Thoracic aorta (tissue), 2 donors: Measurements from ENCODE around the gene PTGDR. TPM values are rescaled to one million over a fixed set of nuclear protein-coding genes. Genes with fewer than 3 reads are reported as not detected.
A peak's percentile ranks its signal among the peaks of the same experiment; 100 is the strongest.

Experiments
- ATAC-seq: fragments of 150-250 bp; one replicate; pipeline ENCODE4 v1.8.0; 2017; ENCODE audit warnings: low read depth; ENCODE audit not compliant: insufficient number of reproducible peaks, low FRiP score
- DNase-seq: peaks from one replicate; pipeline ENCODE4 v3.0.0-alpha.2; 2020; ENCODE audit warnings: low spot score
- H3K27ac ChIP-seq, 2 donors: fragments of 200-600 bp; sonication (generic); 1 replicate in 1 of 2; 2 replicates in 1 of 2; pipeline ENCODE4 v1.5.1; 2016; ENCODE audit warnings: mild to moderate bottlenecking in 2 of 2, moderate library complexity in 2 of 2
- H3K27me3 ChIP-seq: fragments of 200-600 bp; sonication (generic); replicated peaks from 2 replicates; pipeline ENCODE4 v1.6.0; 2016; ENCODE audit warnings: mild to moderate bottlenecking; ENCODE audit not compliant: insufficient read depth
- H3K36me3 ChIP-seq: fragments of 200-600 bp; sonication (generic); one replicate; pipeline ENCODE4 v1.5.1; 2016
- H3K4me1 ChIP-seq, 2 donors: fragments of 200-600 bp; sonication (generic); 1 replicate in 1 of 2; 2 replicates in 1 of 2; pipeline versions ENCODE4 v1.5.1 to v1.6.0; 2016; ENCODE audit warnings: low read depth in 2 of 2, mild to moderate bottlenecking in 1 of 2; ENCODE audit not compliant: control insufficient read depth in 1 of 2
- H3K4me3 ChIP-seq: fragments of 200-600 bp; sonication (generic); 2 replicates; pipeline ENCODE4 v1.5.1; 2016; ENCODE audit warnings: mild to moderate bottlenecking
- H3K9me3 ChIP-seq: fragments of 200-600 bp; sonication (generic); 2 replicates; pipeline ENCODE4 v1.5.1; 2016
- total RNA-seq, 2 donors: library from RNA; depleted of rRNA; stranded (reverse); fragments of >200 nt; gene quantifications; one replicate each; pipeline versions ENCODE4 v1.1.0 to v1.2.3, GENCODE V29; 2016
- TF ChIP-seq, protein P1 (sequence below): fragments of 200-600 bp; sonication (generic); IDR thresholded peaks from one replicate; pipeline ENCODE4 v1.5.1; 2019; ENCODE audit warnings: antibody characterized with exemption

The PTGDR gene
- total RNA-seq, 2 donors from 2014 or later = 2.0 to 2.9 TPM

DNA sequence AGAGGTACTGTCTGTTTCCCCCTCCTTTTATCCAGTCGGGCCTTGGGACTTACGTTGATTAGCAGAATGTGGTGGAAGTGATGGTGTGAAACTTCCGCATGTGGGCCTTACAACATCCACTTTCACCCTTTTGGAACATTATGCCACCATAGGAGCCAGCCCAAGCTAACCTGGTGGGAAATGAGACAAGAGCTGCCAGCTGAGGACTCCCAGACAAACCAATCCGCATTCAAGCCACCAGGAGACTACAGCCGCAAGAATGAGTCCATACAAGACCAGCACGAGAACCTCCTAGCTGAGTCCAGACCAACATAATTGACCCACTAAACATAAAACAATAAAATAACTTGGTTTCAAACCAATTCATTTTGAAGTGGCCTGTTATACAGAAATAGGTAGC is 37.5 kb downstream of the PTGDR start:
- TF ChIP-seq, protein P1, sequence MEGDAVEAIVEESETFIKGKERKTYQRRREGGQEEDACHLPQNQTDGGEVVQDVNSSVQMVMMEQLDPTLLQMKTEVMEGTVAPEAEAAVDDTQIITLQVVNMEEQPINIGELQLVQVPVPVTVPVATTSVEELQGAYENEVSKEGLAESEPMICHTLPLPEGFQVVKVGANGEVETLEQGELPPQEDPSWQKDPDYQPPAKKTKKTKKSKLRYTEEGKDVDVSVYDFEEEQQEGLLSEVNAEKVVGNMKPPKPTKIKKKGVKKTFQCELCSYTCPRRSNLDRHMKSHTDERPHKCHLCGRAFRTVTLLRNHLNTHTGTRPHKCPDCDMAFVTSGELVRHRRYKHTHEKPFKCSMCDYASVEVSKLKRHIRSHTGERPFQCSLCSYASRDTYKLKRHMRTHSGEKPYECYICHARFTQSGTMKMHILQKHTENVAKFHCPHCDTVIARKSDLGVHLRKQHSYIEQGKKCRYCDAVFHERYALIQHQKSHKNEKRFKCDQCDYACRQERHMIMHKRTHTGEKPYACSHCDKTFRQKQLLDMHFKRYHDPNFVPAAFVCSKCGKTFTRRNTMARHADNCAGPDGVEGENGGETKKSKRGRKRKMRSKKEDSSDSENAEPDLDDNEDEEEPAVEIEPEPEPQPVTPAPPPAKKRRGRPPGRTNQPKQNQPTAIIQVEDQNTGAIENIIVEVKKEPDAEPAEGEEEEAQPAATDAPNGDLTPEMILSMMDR = no peak
- H3K27me3 ChIP-seq = no peaks in the 10 kb centered on the region
- H3K4me3 ChIP-seq = no peak overlapping the region
- no peaks in the 10 kb centered on the region for H3K9me3 ChIP-seq
- DNase-seq (no peak), ATAC-seq (no peak)
- H3K27ac ChIP-seq = no peak overlapping the region
- no peaks in the 10 kb centered on the region for H3K36me3 ChIP-seq
- no peaks in the 10 kb centered on the region for H3K4me1 ChIP-seq

DNA sequence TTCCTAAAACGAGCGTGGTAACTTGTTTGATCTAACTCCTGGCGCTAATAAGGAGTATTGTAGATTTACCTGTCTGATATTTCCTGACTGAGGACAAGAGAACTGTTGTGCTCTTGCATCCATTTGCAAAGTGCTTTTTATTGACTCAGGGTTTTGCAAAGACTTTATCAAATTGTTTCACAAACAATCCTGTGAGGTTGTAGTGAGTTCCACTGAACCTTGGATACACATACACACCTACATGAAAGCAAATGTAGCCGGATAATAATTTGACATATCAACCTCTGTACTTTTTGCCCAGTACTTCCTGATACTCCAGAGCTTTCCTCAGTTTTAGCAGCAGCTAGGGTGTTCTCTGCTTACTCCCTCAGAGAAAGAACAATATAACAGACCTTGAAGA is 39.9 kb downstream of the PTGDR start:
- Histone ChIP-seq H3K27me3 (no peaks in the 10 kb centered on the region), H3K36me3 (no peaks in the 10 kb centered on the region), H3K9me3 (no peaks in the 10 kb centered on the region), H3K27ac (no peak overlapping the region), H3K4me1 (no peaks in the 10 kb centered on the region), H3K4me3 (no peak overlapping the region)
- no peak for ATAC-seq
- no peak for DNase-seq
- TF ChIP-seq, protein P1 = no peak

DNA sequence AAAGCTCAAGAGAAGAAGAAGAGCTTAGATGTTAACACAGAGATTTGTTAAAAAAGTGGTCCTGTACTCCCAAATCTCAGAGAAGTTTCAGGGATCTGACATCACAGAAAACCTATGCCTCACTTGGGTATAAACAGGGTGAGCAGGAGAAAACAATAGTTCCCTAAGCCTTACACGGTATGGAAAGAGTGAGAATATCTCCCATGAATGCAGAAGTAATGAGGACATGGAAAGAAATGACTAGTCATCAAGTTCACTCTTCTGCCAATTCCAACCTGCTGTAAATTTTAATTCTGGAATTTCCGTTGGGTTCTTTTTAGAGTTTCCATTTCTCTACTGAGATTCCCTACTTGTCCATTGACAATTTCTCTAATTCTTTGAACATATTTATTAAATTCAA is 40.4 kb downstream of the PTGDR start:
- Histone ChIP-seq H3K36me3 (no peaks in the 10 kb centered on the region), H3K9me3 (no peaks in the 10 kb centered on the region), H3K27me3 (no peaks in the 10 kb centered on the region), H3K4me1 (peaks cover 0 to 2% of the 10 kb centered on the region in 2 donors), H3K27ac (no peak overlapping the region), H3K4me3 (no peak overlapping the region)
- no peak for DNase-seq
- TF ChIP-seq, protein P1 = no peak
- no peak for ATAC-seq

DNA sequence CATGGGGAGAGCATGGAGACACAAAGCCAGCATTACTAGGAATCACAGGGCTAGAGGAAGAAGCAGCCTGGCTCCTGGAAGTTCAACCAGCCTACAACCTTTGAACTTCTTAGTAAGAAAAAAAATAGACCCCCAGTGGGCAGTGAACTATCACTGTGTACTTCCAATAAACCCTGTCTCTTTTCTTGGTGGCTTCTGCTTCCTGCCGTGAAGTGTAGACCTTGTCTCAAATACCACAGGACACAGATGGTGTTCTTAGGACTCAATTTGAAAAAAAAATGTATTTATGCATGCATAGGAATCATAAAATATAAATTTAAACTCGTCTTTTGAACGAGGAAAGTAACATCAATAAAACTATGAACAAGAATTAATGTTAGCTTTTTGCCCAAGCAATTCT is 43.0 kb downstream of the PTGDR start:
- H3K9me3 ChIP-seq = no peaks in the 10 kb centered on the region
- H3K4me3 ChIP-seq = no peak overlapping the region
- TF ChIP-seq, protein P1 = no peak
- peaks cover 0 to 22% of the 10 kb centered on the region in 2 donors for H3K4me1 ChIP-seq
- DNase-seq (no peak), ATAC-seq (no peak)
- H3K36me3 ChIP-seq = no peaks in the 10 kb centered on the region
- H3K27me3 ChIP-seq = no peaks in the 10 kb centered on the region
- H3K27ac ChIP-seq = no peak overlapping the region

DNA sequence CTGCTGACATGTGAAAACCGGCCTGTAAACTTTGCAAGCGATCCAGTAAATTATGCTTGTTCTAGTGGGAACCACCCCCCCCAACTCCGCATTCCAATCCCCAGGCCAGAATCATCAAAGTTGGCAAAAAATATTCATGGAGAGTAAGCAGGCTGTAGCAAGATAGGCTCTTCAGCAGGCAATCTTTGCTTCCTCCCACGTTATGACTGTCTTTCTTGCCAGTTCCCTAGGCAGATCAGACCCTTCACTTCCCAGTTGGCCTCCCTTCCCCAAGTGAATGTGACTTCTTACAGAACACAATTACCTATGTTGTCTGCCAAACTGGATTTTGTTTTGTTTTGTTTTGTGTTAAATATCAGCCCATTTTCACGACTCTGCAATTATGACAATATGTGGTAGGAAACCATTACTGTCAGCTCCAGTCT is 45.4 kb downstream of the PTGDR start:
- H3K4me1 ChIP-seq = peaks cover 0 to 22% of the 10 kb centered on the region in 2 donors
- H3K9me3 ChIP-seq = no peaks in the 10 kb centered on the region
- TF ChIP-seq, protein P1 = no peak
- no peaks in the 10 kb centered on the region for H3K36me3 ChIP-seq
- peak overlapping the region; percentile 76 for H3K4me3 ChIP-seq
- H3K27me3 ChIP-seq = no peaks in the 10 kb centered on the region
- ATAC-seq = no peak
- no peak overlapping the region for H3K27ac ChIP-seq
- DNase-seq = no peak
